Measurements from ENCODE around the gene GRB10. TPM values are rescaled to one million over a fixed set of nuclear protein-coding genes. Genes with fewer than 3 reads are reported as not detected.

GRB10 gene
- total and polyA plus RNA-seq, 2 of the 8 experiments (the other 6 are each of a cell fraction or from before 2014, with no cell fraction given) = 35.7 to 97.0 TPM

DNA sequence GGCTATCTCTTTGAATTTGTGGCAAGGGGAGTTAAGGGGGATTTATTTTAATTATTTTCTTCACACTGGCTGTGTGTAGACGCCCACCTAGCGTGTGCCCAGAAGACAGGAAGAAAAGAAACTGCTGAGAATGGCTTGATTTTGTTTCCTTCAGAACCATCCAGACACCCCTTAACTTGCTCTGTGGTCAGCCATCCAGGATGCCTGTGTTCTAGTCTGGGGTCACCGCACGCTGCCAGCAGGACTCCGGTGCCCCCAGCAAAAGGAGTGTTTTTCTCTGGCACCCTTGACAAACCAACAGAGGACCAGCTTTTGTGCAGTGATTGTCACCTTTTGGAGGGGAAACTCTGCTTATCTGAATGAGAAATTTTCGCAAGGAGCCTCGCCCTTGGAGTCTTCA is 222.8 kb downstream of the GRB10 start (continued):
- no peak for TF ChIP-seq TBP (IDR thresholded peaks at IDR 0.05; ENCODE audit: low read depth, low read length)

Measured in H1 (cell line).